GM11168 (cell line): ENCODE results near the gene ARHGAP6.
"Not testable (repeated sequence)": the region's sequence is repeated elsewhere in the genome, so short reads cannot be mapped to it uniquely, and the experiment has no call there.

ENCODE experiments used
- in situ Hi-C: fragments of 300-500 bp; cut with MboI; formaldehyde crosslinking; loops from one replicate; pipeline ENCODE4 v1.12.0; 2022; ENCODE audit warnings: low sequenced_read_pairs; ENCODE audit not compliant: unreplicated experiment

Gene ARHGAP6

GRCh38 chrX:11579636-11580600 is 85.8 kb downstream of the ARHGAP6 start:
- in situ Hi-C loops = no loop called here

GRCh38 chrX:11578301-11578700 is 87.4 kb downstream of the ARHGAP6 start:
- in situ Hi-C loops = not testable (repeated sequence)

GRCh38 chrX:11577603-11578002 is 88.1 kb downstream of the ARHGAP6 start:
- in situ Hi-C loops = no loop called here

- in situ Hi-C loops = no loop called here
Observed at GRCh38 chrX:11575332-11575731, 90.4 kb downstream of the ARHGAP6 start.

- in situ Hi-C loops = no loop called here
Observed at GRCh38 chrX:11567528-11568220, 98.0 kb downstream of the ARHGAP6 start.

GRCh38 chrX:11566789-11567188 is 98.9 kb downstream of the ARHGAP6 start:
- in situ Hi-C loops = no loop called here

GRCh38 chrX:11566173-11566572 is 99.5 kb downstream of the ARHGAP6 start:
- in situ Hi-C loops = no loop called here

GRCh38 chrX:11564546-11564945 is 101.2 kb downstream of the ARHGAP6 start:
- in situ Hi-C loops = no loop called here

GRCh38 chrX:11562570-11562969 is 103.2 kb downstream of the ARHGAP6 start:
- in situ Hi-C loops = no loop called here

GRCh38 chrX:11558972-11559371 is 106.7 kb downstream of the ARHGAP6 start:
- in situ Hi-C loops = no loop called here

GRCh38 chrX:11557120-11557519 is 108.6 kb downstream of the ARHGAP6 start:
- in situ Hi-C loops = no loop called here

- in situ Hi-C loops = no loop called here
Observed at GRCh38 chrX:11555759-11556158, 110.0 kb downstream of the ARHGAP6 start.

- in situ Hi-C loops = no loop called here
Observed at GRCh38 chrX:11553594-11553993, 112.1 kb downstream of the ARHGAP6 start.

- in situ Hi-C loops = no loop called here
Observed at GRCh38 chrX:11551151-11551550, 114.6 kb downstream of the ARHGAP6 start.

GRCh38 chrX:11546917-11547316 is 118.8 kb downstream of the ARHGAP6 start:
- in situ Hi-C loops = loop anchor here (25.0 kb wide), 3 partner anchors 215 to 410 kb away; partner anchors contain the start of gene MSL3

- in situ Hi-C loops = loop anchor here (25.0 kb wide), 3 partner anchors 219 to 406 kb away; partner anchors contain the start of gene MSL3
Observed at GRCh38 chrX:11543249-11543648, 122.5 kb downstream of the ARHGAP6 start.

- in situ Hi-C loops = loop anchor here (25.0 kb wide), 3 partner anchors 221 to 404 kb away; partner anchors contain the start of gene MSL3
Observed at GRCh38 chrX:11541510-11541909, 124.2 kb downstream of the ARHGAP6 start.

- in situ Hi-C loops = loop anchor here (25.0 kb wide), 3 partner anchors 222 to 403 kb away; partner anchors contain the start of gene MSL3
Observed at GRCh38 chrX:11540532-11541377, 125.0 kb downstream of the ARHGAP6 start.

GRCh38 chrX:11537141-11537540 is 128.6 kb downstream of the ARHGAP6 start:
- in situ Hi-C loops = loop anchor here (25.0 kb wide), 3 partner anchors 225 to 400 kb away; partner anchors contain the start of gene MSL3
